Astrocyte (in vitro differentiated cells and primary cell): ENCODE measurements around the gene ASB8. TPM values are rescaled to one million over a fixed set of nuclear protein-coding genes. Genes with fewer than 3 reads are reported as not detected.

Experiments
- DNase-seq: peaks from one replicate; pipeline ENCODE4 v3.0.0-alpha.2; 2010; ENCODE audit warnings: low read depth
- FAIRE-seq: peaks from 2 replicates; lab custom pipeline; 2011; peaks lifted over from hg19 to GRCh38; lab: Jason Lieb, UNC
- H2AFZ ChIP-seq: 2 replicates; pipeline ENCODE4 v1.6.0; 2012; ENCODE audit warnings: low read depth, low read length, inconsistent platforms
- H3K27ac ChIP-seq: 2 replicates; pipeline ENCODE4 v1.5.1; 2011; ENCODE audit warnings: low read depth, low read length, inconsistent platforms
- H3K27me3 ChIP-seq: 2 replicates; pipeline ENCODE4 v1.6.0; 2011; ENCODE audit warnings: low read length, inconsistent platforms; ENCODE audit not compliant: insufficient read depth
- H3K36me3 ChIP-seq: 2 replicates; pipeline ENCODE4 v1.5.1; 2011; ENCODE audit warnings: low read length, inconsistent platforms; ENCODE audit not compliant: insufficient read depth
- H3K4me1 ChIP-seq: 2 replicates; pipeline ENCODE4 v1.5.1; 2011; ENCODE audit warnings: low read length, inconsistent platforms; ENCODE audit not compliant: insufficient read depth
- H3K4me2 ChIP-seq: 2 replicates; pipeline ENCODE4 v1.6.0; 2012; ENCODE audit warnings: low read length, inconsistent platforms
- H3K4me3 ChIP-seq: 2 replicates; pipeline ENCODE4 v1.5.1; 2011; ENCODE audit warnings: low read depth, mild to moderate bottlenecking, low read length, inconsistent platforms; ENCODE audit not compliant: insufficient read depth
- H3K79me2 ChIP-seq: 2 replicates; pipeline ENCODE4 v1.6.0; 2012; ENCODE audit warnings: mild to moderate bottlenecking, low read length, inconsistent platforms; ENCODE audit not compliant: insufficient read depth
- H3K9ac ChIP-seq: 2 replicates; pipeline ENCODE4 v1.6.0; 2012; ENCODE audit warnings: mild to moderate bottlenecking, low read length, inconsistent platforms
- H3K9me3 ChIP-seq: 2 replicates; pipeline ENCODE4 v1.5.1; 2012; ENCODE audit warnings: low read depth, mild to moderate bottlenecking, low read length, inconsistent platforms; ENCODE audit not compliant: insufficient read depth
- H4K20me1 ChIP-seq: 2 replicates; pipeline ENCODE4 v1.6.0; 2012; ENCODE audit warnings: low read length, inconsistent platforms; ENCODE audit not compliant: insufficient read depth
- H3K27ac Mint-ChIP-seq: one replicate; pipeline ENCODE4 v1.8.0; 2021; ENCODE audit warnings: mild to moderate bottlenecking, mixed read lengths; ENCODE audit not compliant: unreplicated experiment
- H3K27me3 Mint-ChIP-seq: one replicate; pipeline ENCODE4 v1.8.0; 2021; ENCODE audit warnings: low read depth, mixed read lengths; ENCODE audit not compliant: unreplicated experiment
- H3K36me3 Mint-ChIP-seq: one replicate; pipeline ENCODE4 v1.8.0; 2021; ENCODE audit warnings: low read depth, mixed read lengths; ENCODE audit not compliant: unreplicated experiment
- H3K4me1 Mint-ChIP-seq: one replicate; pipeline ENCODE4 v1.8.0; 2021; ENCODE audit warnings: low read depth, mixed read lengths; ENCODE audit not compliant: unreplicated experiment
- H3K4me3 Mint-ChIP-seq: one replicate; pipeline ENCODE4 v1.8.0; 2021; ENCODE audit warnings: mild to moderate bottlenecking, moderate library complexity, mixed read lengths; ENCODE audit not compliant: unreplicated experiment
- H3K9me3 Mint-ChIP-seq: one replicate; pipeline ENCODE4 v1.8.0; 2021; ENCODE audit warnings: mild to moderate bottlenecking, mixed read lengths; ENCODE audit not compliant: unreplicated experiment
- EZH2 ChIP-seq: IDR thresholded peaks from 2 replicates; pipeline ENCODE4 v1.6.1; 2012; ENCODE audit warnings: mild to moderate bottlenecking, low read length, inconsistent platforms; ENCODE audit not compliant: insufficient read depth
- total RNA-seq: library from RNA; stranded (reverse); gene quantifications from 2 replicates; pipeline ENCODE4 v1.2.1, GENCODE V29; 2021
- TF ChIP-seq, protein P1 (sequence below): IDR thresholded peaks from 2 replicates; pipeline ENCODE4 v1.5.1; 2011; ENCODE audit warnings: low read depth, mild to moderate bottlenecking, inconsistent platforms, low read length, moderate library complexity; ENCODE audit not compliant: insufficient read depth

Gene ASB8
- total RNA-seq, 1 donor from 2014 or later = 29.9 TPM

GRCh38 chr12:48179466-48179865 is 22.2 kb upstream of the ASB8 start:
- Histone ChIP-seq H3K9me3 (no peaks in the 10 kb centered on the region), H2AFZ (no peak overlapping the region), H3K27ac (no peak overlapping the region), H3K79me2 (no peaks in the 10 kb centered on the region), H3K4me3 (no peak overlapping the region), H3K9ac (no peak overlapping the region), H4K20me1 (no peaks in the 10 kb centered on the region), H3K36me3 (no peaks in the 10 kb centered on the region), H3K4me2 (no peak overlapping the region), H3K4me1 (peaks cover 5% of the 10 kb centered on the region), H3K27me3 (peaks cover 50% of the 10 kb centered on the region)
- Mint-ChIP-seq H3K27me3 (peaks cover 40% of the 10 kb centered on the region), H3K9me3 (no peaks in the 10 kb centered on the region), H3K4me3 (no peak overlapping the region), H3K36me3 (no peaks in the 10 kb centered on the region), H3K27ac (no peak overlapping the region), H3K4me1 (peaks cover 10% of the 10 kb centered on the region)
- TF ChIP-seq EZH2 = no peak
- TF ChIP-seq, protein P1, sequence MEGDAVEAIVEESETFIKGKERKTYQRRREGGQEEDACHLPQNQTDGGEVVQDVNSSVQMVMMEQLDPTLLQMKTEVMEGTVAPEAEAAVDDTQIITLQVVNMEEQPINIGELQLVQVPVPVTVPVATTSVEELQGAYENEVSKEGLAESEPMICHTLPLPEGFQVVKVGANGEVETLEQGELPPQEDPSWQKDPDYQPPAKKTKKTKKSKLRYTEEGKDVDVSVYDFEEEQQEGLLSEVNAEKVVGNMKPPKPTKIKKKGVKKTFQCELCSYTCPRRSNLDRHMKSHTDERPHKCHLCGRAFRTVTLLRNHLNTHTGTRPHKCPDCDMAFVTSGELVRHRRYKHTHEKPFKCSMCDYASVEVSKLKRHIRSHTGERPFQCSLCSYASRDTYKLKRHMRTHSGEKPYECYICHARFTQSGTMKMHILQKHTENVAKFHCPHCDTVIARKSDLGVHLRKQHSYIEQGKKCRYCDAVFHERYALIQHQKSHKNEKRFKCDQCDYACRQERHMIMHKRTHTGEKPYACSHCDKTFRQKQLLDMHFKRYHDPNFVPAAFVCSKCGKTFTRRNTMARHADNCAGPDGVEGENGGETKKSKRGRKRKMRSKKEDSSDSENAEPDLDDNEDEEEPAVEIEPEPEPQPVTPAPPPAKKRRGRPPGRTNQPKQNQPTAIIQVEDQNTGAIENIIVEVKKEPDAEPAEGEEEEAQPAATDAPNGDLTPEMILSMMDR = no peak
- DNase-seq (no peak), FAIRE-seq (no peak)

DNA sequence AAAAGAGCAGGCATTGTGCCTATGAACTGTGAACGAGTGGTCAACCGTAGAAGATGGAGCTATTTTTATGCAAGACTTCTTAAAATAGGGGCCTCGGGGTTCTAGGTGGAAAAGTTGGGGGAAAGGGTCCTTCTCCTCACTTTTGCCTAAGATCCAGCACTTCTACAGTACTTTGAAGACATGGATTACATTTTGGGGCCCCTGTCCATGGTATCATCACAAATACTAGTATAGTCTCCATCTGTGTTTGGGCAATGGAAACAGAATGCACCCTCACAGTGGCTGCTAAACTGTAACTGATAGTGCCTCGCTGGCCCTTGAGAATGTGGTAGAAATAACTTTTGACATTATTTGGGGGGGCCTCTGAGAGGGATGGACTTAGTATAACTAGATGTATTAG is 20.7 kb upstream of the ASB8 start:
- no peak for TF ChIP-seq EZH2
- TF ChIP-seq, protein P1 = no peak
- H3K27me3 Mint-ChIP-seq = peaks cover 36% of the 10 kb centered on the region

GRCh38 chr12:48176417-48176751 is 19.1 kb upstream of the ASB8 start:
- H3K4me2 ChIP-seq = no peak overlapping the region
- H3K9me3 ChIP-seq = no peaks in the 10 kb centered on the region
- no peak for TF ChIP-seq EZH2
- TF ChIP-seq, protein P1 = no peak
- no peaks in the 10 kb centered on the region for H3K79me2 ChIP-seq
- no peak overlapping the region for H3K27ac ChIP-seq
- Mint-ChIP-seq H3K27ac (peak overlapping the region; percentile 16), H3K36me3 (no peaks in the 10 kb centered on the region), H3K4me3 (no peak overlapping the region), H3K9me3 (no peaks in the 10 kb centered on the region), H3K27me3 (peaks cover 27% of the 10 kb centered on the region), H3K4me1 (peaks cover 10% of the 10 kb centered on the region)
- no peaks in the 10 kb centered on the region for H4K20me1 ChIP-seq
- H3K27me3 ChIP-seq = peaks cover 39% of the 10 kb centered on the region
- no peaks in the 10 kb centered on the region for H3K4me1 ChIP-seq
- no peak overlapping the region for H3K4me3 ChIP-seq
- no peak overlapping the region for H3K9ac ChIP-seq
- no peak overlapping the region for H2AFZ ChIP-seq
- no peak for DNase-seq
- no peak for FAIRE-seq
- no peaks in the 10 kb centered on the region for H3K36me3 ChIP-seq

More for the DNA sequence above, 20.7 kb upstream of the ASB8 start:
- no peak for DNase-seq
- no peak overlapping the region for H2AFZ ChIP-seq
- FAIRE-seq = no peak
- Mint-ChIP-seq H3K36me3 (no peaks in the 10 kb centered on the region), H3K4me1 (peaks cover 10% of the 10 kb centered on the region), H3K9me3 (no peaks in the 10 kb centered on the region), H3K27ac (no peak overlapping the region), H3K4me3 (no peak overlapping the region)
- no peaks in the 10 kb centered on the region for H3K79me2 ChIP-seq
- H3K27me3 ChIP-seq = peaks cover 43% of the 10 kb centered on the region
- no peak overlapping the region for H3K4me3 ChIP-seq
- H3K9ac ChIP-seq = no peak overlapping the region
- H3K27ac ChIP-seq = no peak overlapping the region
- no peak overlapping the region for H3K4me2 ChIP-seq
- H3K4me1 ChIP-seq = no peaks in the 10 kb centered on the region
- H3K36me3 ChIP-seq = no peaks in the 10 kb centered on the region
- H3K9me3 ChIP-seq = no peaks in the 10 kb centered on the region
- no peaks in the 10 kb centered on the region for H4K20me1 ChIP-seq
